HG02938 (cell line): Measurements from ENCODE around the gene SSH3.
"Not testable (repeated sequence)": the region's sequence is repeated elsewhere in the genome, so short reads cannot be mapped to it uniquely, and the experiment has no call there.

Experiments
- ATAC-seq: cut with Tn5 transposase; IDR thresholded peaks from one replicate; pipeline ENCODE4 v1.9.1; 2021; ENCODE audit warnings: mild to moderate bottlenecking, moderate library complexity; ENCODE audit not compliant: unreplicated experiment

SSH3 gene, protein sequence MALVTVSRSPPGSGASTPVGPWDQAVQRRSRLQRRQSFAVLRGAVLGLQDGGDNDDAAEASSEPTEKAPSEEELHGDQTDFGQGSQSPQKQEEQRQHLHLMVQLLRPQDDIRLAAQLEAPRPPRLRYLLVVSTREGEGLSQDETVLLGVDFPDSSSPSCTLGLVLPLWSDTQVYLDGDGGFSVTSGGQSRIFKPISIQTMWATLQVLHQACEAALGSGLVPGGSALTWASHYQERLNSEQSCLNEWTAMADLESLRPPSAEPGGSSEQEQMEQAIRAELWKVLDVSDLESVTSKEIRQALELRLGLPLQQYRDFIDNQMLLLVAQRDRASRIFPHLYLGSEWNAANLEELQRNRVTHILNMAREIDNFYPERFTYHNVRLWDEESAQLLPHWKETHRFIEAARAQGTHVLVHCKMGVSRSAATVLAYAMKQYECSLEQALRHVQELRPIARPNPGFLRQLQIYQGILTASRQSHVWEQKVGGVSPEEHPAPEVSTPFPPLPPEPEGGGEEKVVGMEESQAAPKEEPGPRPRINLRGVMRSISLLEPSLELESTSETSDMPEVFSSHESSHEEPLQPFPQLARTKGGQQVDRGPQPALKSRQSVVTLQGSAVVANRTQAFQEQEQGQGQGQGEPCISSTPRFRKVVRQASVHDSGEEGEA

DNA sequence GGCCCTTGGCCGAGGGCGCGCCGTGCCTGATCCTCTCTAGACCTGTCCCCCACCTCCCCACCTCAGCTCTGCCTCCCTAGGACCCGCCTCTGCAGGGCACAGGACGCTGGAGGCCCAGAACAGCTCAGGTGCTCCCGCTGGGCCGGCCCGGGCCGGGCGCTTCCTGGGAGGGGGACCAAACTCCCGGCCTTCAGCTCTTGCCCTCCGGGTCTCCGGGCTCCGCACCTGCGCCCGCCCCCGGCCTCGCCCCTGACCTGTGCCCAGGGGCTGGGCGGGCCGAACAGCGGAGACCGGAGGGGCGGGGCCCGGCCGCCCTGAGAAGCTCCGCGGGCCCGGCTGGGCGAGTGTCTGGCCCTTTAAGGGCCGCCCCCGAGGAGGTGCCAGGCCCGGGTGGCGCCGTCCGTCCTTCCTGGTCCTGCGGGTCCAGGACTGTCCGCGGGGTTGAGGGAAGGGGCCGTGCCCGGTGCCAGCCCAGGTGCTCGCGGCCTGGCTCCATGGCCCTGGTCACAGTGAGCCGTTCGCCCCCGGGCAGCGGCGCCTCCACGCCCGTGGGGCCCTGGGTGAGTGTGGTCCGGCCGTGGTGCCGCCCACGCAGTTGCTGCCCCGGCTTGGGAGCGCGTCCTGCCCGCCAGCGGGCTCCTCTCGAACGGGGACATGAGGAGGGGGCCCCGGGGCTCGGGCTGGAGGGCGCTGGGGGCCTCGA lies at the start of gene SSH3:
Gene SSH3 (plus strand): TSS at position 399 of the 703 bp plus-strand sequence. CDS start 96 bp downstream, at position 495.
- no peak for ATAC-seq

DNA sequence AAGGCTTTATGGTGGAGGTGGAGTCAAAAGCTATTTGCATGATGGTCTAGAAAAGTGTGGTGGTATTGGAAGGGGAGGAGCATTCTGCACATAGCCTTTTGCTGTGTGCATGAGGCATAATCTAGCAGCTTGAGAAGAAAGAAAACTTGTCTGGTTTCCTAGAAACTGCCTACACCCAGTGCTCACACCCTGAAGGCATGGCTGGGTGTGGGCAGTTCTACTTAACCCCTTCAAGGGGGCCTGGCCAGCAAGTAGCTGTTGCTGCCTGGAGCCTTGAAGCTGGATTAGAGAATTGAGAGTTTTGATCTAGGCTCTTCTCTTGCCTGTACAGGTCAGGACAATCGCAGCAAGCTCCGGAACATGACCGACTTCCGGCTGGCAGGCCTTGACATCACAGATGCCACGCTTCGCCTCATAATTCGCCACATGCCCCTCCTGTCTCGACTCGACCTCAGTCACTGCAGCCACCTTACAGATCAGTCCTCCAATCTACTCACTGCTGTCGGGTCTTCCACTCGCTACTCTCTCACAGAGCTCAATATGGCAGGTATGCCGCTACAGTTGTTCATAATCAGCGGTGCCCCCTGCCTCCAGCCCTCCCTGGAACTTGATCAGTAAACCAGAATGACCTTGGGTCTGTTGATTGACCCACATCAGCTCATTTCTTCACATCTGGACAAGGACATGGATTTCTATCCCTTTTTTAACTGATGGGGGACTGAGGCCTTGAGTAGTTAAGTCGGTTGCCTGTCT lies 49.3 kb upstream of the SSH3 start:
- ATAC-seq, result no peak

- ATAC-seq, result no peak
Observed at GRCh38 chr11:67254798-67255197, 48.5 kb upstream of the SSH3 start.

GRCh38 chr11:67255353-67255752 lies 48.0 kb upstream of the SSH3 start:
- ATAC-seq, result no peak

GRCh38 chr11:67255864-67256263 lies 47.5 kb upstream of the SSH3 start:
- no peak for ATAC-seq

GRCh38 chr11:67256477-67257135 lies 46.7 kb upstream of the SSH3 start:
- no peak for ATAC-seq

- ATAC-seq, result no peak
Observed at GRCh38 chr11:67260406-67260805, 42.9 kb upstream of the SSH3 start.

DNA sequence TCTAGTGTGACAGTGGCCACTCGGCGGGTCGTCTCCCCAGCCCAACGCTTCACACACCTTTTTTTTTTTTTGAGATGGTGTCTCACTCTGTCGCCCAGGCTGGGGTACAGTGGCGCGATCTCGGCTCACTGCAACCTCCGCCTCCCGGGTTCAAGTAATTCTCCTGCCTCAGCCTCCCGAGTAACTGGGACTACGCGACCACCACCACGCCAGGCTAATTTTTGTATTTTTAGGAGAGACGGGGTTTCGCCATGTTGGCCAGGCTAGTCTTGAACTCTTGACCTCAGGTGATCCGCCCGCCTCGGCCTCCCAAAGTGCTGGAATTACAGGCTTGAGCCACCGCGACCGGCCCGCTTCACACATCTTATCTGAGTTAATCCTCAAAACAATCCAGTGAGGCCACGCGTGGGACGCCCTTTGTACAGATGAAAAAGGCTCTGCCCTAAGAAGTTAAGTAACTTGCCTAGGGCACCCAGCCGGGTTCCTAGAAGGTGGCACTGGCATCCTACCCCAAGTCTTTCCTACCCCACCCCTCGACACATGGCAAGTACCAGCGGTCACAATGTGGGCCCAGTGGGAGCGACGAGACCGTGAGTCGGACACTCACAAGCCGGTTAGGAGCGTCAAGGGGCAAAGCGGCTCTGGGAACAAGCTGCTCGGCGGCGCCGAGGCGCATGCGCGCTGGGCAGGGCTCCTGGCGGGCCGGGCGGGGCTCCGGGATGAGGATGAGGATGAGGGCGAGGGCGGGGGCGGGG lies 42.3 kb upstream of the SSH3 start:
- ATAC-seq, result not testable (repeated sequence)

DNA sequence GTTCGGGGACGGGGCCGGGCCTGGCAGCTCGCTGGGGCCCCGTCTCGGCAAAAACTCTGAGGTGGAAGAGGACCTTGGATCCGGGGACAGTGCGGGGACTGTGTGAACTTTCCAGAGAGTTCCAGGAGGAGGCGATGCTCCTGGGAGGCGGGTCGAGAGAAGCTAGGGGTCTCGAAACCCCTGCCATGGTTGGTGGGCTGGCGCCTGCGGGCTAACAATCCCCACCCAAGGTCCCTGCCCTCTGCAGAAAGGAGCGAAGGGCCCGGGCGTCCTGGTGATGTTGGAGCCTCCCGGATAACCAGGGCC lies 41.7 kb upstream of the SSH3 start:
- no peak for ATAC-seq

DNA sequence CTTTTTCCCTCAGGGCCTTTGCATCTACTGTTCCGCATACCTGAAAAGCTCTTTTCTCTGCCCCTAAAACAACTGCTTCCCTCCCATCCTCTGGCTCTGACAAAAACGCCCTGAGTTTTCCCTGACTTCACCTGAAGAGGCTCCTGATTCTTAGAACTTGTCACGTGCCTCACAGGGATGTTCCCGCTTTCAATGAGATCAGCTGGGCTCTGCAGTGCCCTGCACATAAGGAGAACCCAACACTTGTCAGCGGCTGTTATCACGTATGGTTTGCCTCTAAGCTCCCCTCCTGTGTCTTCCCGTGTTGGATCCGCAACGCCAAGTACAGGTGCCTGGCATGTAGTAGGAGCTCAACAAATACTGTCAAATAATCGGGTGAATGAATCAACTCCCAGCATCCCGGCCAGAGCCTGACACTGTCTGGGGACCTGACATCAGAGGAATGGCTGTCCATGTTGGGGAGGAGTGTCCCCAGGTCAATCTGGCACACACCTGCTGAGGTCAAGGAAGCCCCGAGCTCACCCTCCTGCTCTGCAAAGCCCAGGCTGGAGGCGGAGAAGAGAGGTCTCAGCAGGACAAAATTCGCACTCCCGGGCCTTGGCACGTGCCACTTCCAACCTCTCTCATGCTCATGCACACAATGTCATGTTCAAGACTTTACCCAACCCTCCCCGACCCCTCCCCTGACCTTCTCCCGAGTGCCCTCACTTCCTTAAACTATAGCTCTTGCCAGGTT lies 41.2 kb upstream of the SSH3 start:
- ATAC-seq, result no peak

DNA sequence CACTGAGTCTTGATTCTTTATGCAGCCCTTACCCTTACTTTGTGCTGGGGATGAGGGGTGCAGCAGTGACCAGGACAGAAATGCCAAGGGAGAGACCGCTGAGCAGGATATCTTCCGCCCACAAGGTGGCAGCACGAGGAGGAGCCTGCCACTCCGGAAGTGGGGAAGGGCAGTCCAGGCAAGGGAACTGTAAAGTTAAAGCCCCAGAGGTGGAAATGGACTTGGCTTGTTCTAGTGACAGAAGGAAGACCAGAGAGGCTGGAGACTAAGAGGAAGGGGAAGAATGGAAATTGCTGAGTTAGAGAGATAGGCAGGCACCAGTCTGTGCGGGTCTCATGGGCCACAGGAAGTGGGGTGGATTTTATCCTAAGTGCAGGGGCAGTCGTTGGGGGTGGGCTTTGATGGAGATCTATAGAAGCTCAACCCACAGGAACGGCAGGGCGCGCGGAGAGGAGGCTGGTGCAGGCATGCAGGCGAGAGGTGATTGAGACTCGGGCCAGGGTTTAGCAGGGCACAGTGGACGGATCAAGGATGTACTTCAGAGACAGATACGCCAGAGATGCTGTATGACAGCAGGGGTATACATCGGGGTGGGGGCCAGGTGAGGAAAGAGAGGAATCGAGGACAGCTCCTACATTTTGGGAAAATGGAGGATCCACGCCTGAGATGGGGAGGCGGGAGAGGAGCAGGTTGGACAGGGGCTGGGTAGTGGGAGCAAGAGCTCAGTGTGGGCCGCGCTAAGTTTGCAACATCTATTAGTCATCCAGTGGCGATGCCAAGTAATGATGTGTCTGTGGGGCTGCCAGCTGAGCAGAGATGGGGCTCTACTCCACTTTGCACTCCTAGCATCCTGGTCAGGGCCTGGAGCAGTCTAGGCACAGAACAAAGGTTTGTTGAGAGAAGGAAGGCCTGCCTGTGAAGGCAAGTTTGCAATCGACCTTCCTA lies 40.3 kb upstream of the SSH3 start:
- no peak for ATAC-seq

DNA sequence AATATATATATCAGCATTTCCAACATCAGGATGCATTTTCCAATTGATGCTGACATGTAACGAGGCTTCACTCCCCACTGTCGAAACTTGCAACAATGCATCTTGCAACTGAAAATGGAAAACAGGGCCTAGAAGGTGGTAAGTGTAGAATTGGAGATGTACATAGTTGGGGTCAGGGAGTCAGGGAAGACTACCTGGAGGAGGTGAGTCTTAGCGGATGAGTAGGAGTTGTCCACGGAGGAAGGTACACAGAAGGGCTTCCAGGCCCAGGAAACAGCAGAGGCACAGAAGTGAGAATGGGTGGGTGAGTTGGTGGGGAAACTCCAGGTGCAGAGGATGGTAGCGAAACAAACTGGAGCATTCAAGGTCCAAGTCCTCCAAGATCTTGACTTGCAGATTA lies 39.1 kb upstream of the SSH3 start:
- ATAC-seq, result no peak

GRCh38 chr11:67264877-67265632 lies 38.3 kb upstream of the SSH3 start:
- ATAC-seq, result no peak

DNA sequence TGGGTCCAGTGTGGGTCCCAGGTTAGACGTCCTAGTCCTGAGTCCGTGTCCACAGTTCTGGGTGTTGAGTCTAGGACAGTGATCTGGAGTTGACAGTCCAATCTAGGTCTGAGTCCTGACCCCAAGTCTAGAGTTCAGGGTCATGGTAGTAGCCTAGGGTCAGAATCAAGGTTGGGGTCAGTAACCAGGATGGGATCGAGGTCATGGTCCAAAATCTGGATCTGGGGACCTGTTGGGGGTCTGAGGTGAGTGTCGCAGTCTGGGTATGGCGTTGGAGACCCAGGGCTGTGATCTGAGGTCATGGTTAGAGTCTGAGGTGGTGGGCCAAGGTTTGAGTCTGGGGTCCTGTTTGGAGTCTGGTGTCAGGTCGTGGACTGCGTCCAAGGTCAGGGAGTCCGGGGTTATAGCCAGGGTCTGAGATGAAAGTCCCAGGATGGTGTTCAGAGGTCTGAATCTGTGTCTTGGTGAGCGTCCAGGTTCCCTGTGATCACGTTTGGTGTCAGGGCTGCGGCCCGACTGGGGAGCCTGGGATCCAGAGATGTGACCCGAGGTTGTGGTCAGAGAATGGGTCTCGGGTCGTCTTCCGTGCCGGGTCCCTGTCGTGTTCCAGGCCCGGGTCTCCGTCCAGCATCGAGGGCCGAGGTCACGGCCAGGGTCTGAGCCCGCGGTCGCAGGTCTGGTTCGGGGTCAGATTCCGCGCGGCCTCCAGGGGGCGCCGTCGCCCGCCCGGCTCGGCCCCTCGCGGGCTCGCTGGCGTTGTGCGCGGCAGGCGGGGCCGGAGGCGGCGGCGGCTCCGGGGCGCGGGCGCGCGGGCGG lies 37.5 kb upstream of the SSH3 start:
- peak; percentile 42 for ATAC-seq

DNA sequence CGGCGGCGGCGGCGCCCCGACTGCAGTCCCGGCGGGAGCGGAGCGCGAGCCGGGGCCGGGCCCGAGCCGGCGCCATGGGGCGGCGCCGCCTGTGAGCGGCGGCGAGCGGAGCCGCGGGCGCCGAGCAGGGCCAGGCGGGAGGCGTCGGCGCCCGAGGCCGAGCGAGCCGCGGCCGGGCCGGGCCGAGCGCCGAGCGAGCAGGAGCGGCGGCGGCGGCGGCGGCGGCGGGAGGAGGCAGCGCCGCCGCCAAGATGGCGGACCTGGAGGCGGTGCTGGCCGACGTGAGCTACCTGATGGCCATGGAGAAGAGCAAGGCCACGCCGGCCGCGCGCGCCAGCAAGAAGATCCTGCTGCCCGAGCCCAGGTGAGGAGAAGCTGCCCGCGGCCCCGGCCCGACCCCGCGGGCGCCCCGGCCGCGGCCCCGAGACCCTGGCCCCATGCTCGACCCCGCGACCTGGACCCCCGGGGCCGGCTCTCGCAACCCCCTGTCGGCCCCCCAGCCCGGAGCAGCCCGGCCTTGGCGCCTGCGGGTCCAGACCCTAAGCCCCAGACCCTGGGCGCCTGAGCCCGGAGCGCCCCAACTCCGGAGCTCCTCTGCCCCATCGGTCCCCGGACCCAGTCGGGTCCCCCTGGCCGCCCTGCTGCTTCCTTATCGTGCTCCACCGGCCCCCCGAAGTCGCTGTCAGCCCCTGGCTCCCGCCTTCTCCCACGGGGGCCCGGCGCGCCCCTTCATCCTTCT lies 36.7 kb upstream of the SSH3 start, which contains the start of gene GRK2:
Gene GRK2 (plus strand): TSS at position 25 of the 739 bp plus-strand sequence. CDS start 227 bp downstream, at position 252.
- ATAC-seq, result no peak
